HepG2 (cell line): Measurements from ENCODE around the gene ADORA3. TPM values are rescaled to one million over a fixed set of nuclear protein-coding genes. Genes with fewer than 3 reads are reported as not detected.

Experiments
- AFF4 ChIP-seq: sonication (generic); formaldehyde crosslinking; IDR thresholded peaks from 2 replicates; pipeline ENCODE4 v1.4.0; 2020; ENCODE audit warnings: missing genetic modification reagents
- BCL3 ChIP-seq: sonication (generic); formaldehyde crosslinking; IDR thresholded peaks from 2 replicates; pipeline ENCODE4 v1.5.1; 2020; ENCODE audit warnings: mild to moderate bottlenecking, missing genetic modification reagents, moderate library complexity
- CCDC6 ChIP-seq: sonication (generic); formaldehyde crosslinking; IDR thresholded peaks from 2 replicates; pipeline ENCODE4 v1.8.1; 2022; ENCODE audit warnings: mild to moderate bottlenecking, missing genetic modification reagents, moderate library complexity
- GMEB1 ChIP-seq: sonication (generic); formaldehyde crosslinking; IDR thresholded peaks from 2 replicates; pipeline ENCODE4 v1.5.1; 2020; ENCODE audit warnings: missing genetic modification reagents, mild to moderate bottlenecking, borderline replicate concordance
- IKZF4 ChIP-seq: sonication (generic); formaldehyde crosslinking; IDR thresholded peaks from 2 replicates; pipeline ENCODE4 v1.5.1; 2020; ENCODE audit warnings: borderline replicate concordance, mild to moderate bottlenecking, low read depth, missing genetic modification reagents; ENCODE audit errors: not compliant biosample characterization
- IKZF5 ChIP-seq: IDR thresholded peaks from 2 replicates; pipeline ENCODE4 v1.6.1; 2018; ENCODE audit warnings: missing genetic modification reagents, mild to moderate bottlenecking, missing compliant biosample characterization
- KLF12 ChIP-seq: sonication (generic); formaldehyde crosslinking; IDR thresholded peaks from 2 replicates; pipeline ENCODE4 v1.4.0; 2020; ENCODE audit warnings: missing genetic modification reagents, borderline replicate concordance
- KLF16 ChIP-seq, 2 experiments: sonication (generic) in 1 of 2; formaldehyde crosslinking in 1 of 2; IDR thresholded peaks; 2 replicates each; pipeline versions ENCODE4 v1.6.1 to v1.8.0; 2016 to 2023; ENCODE audit warnings: missing genetic modification reagents in 2 of 2, missing compliant biosample characterization in 1 of 2
- MED1 ChIP-seq: sonication (generic); formaldehyde crosslinking; IDR thresholded peaks from 2 replicates; pipeline ENCODE4 v1.4.0; 2020; ENCODE audit warnings: missing genetic modification reagents
- MEF2D ChIP-seq: sonication (generic); formaldehyde crosslinking; IDR thresholded peaks from 2 replicates; pipeline ENCODE4 v1.5.1; 2020; ENCODE audit warnings: mild to moderate bottlenecking, missing genetic modification reagents
- NR2F1 ChIP-seq, 2 experiments: fragments of 450-650 bp in 1 of 2; formaldehyde crosslinking in 1 of 2; IDR thresholded peaks; 2 replicates each; pipeline versions ENCODE4 v1.5.0 to v1.6.1; 2016 to 2020; ENCODE audit warnings: mild to moderate bottlenecking in 1 of 2, missing compliant biosample characterization in 1 of 2, missing genetic modification reagents in 1 of 2, moderate library complexity in 1 of 2
- PHF20 ChIP-seq: sonication (generic); formaldehyde crosslinking; IDR thresholded peaks from 2 replicates; pipeline ENCODE4 v1.5.0; 2020; ENCODE audit warnings: mild to moderate bottlenecking, missing genetic modification reagents
- SATB2 ChIP-seq: sonication (generic); formaldehyde crosslinking; IDR thresholded peaks from 2 replicates; pipeline ENCODE4 v1.5.0; 2020; ENCODE audit warnings: missing genetic modification reagents
- THAP8 ChIP-seq: sonication (generic); formaldehyde crosslinking; IDR thresholded peaks from 2 replicates; pipeline ENCODE4 v1.5.1; 2020; ENCODE audit warnings: missing genetic modification reagents, mild to moderate bottlenecking, borderline replicate concordance
- ZNF335 ChIP-seq: sonication (generic); formaldehyde crosslinking; IDR thresholded peaks from 2 replicates; pipeline ENCODE4 v1.4.0; 2020; ENCODE audit warnings: missing genetic modification reagents
- ZNF616 ChIP-seq: sonication (generic); formaldehyde crosslinking; IDR thresholded peaks from 2 replicates; pipeline ENCODE4 v1.5.0; 2020; ENCODE audit warnings: low read depth, mild to moderate bottlenecking, missing genetic modification reagents
- polyA plus RNA-seq, 8 experiments: library from polyadenylated mRNA; depleted of rRNA in 3 of 8; stranded (reverse) in 7 of 8; unstranded in 1 of 8; fragments of >200 nt; fragmentation: Illumina TruSeq in 4 of 8; extraction: Trizol in 4 of 8; gene quantifications; 2 replicates each; pipeline versions ENCODE4 v1.2.1 to v1.2.3, GENCODE V29; 2011 to 2016; ENCODE audit warnings: low read depth in 4 of 8, missing spikeins in 1 of 8, mixed read lengths in 1 of 8; ENCODE audit not compliant: insufficient read depth in 1 of 8
- total RNA-seq, 5 experiments: library from RNA; depleted of rRNA; stranded (reverse); fragments of >200 nt; fragmentation: Illumina TruSeq; extraction: Trizol; gene quantifications; 2 replicates each; pipeline ENCODE4 v1.2.3, GENCODE V29; 2016; ENCODE audit warnings: low read depth in 1 of 5

The ADORA3 gene
- total and polyA plus RNA-seq, 2 of the 13 experiments (the other 11 are each of a cell fraction or from before 2014, with no cell fraction given), result not detected

- TF ChIP-seq AFF4 (CRISPR knock-in tag) (no peak; the same call in 1 of the 2 replicates), THAP8 (CRISPR knock-in tag) (no peak), ZNF616 (CRISPR knock-in tag) (0 out of 2 replicates have a peak, but pooled peaks have one; percentile 21), GMEB1 (CRISPR knock-in tag) (peak; percentile 20; the same call in 1 of the 2 replicates), NR2F1 (CRISPR knock-in tag; IDR thresholded peaks at IDR 0.05) (peak in 1 of 2 experiments; percentile 71; a peak in 2 of 4 replicates), IKZF4 (CRISPR knock-in tag) (peak; percentile 72), CCDC6 (CRISPR knock-in tag) (peak; percentile 87), KLF12 (CRISPR knock-in tag) (peak; percentile 18; the same call in 1 of the 2 replicates), SATB2 (CRISPR knock-in tag) (no peak), KLF16 (CRISPR knock-in tag; IDR thresholded peaks at IDR 0.05) (peak in 1 of 2 experiments; percentile 10; a peak in 1 of 4 replicates), ZNF335 (CRISPR knock-in tag) (0 out of 2 replicates have a peak, but pooled peaks have one; percentile 17), MEF2D (peak; percentile 81; the same call in 1 of the 2 replicates), PHF20 (CRISPR knock-in tag) (peak; percentile 58), BCL3 (CRISPR knock-in tag) (peak; percentile 48; the same call in 1 of the 2 replicates), IKZF5 (peak; percentile 12; the same call in 1 of the 2 replicates), MED1 (CRISPR knock-in tag) (no peak)
Measured at GRCh38 chr1:111507411-111508201, 4.2 kb upstream of the ADORA3 start (continued).
